Measurements from ENCODE around the gene GAP43.

Gene GAP43

GRCh38 chr3:115709093-115709492 is 85.8 kb downstream of the GAP43 start:
- Histone ChIP-seq H3K9me3 (no peaks in the 10 kb centered on the region), H3K27ac (no peak overlapping the region), H3K27me3 (peaks cover 12% of the 10 kb centered on the region), H3K4me3 (ENCODE audit: low read depth in 1 of 2, low read length in 1 of 2) (no peak overlapping the region), H3K36me3 (no peaks in the 10 kb centered on the region), H3K4me1 (ENCODE audit: control insufficient read depth in 1 of 2, insufficient read depth in 1 of 2, low read depth in 1 of 2, low read length in 1 of 2) (no peaks in the 10 kb centered on the region)
- TF ChIP-seq CTCF (IDR thresholded peaks at IDR 0.05): no peak

GRCh38 chr3:115709931-115710330 is 86.6 kb downstream of the GAP43 start:
- Histone ChIP-seq H3K27ac (no peak overlapping the region), H3K36me3 (no peaks in the 10 kb centered on the region), H3K4me3 (ENCODE audit: low read depth in 1 of 2, low read length in 1 of 2) (no peak overlapping the region), H3K9me3 (no peaks in the 10 kb centered on the region), H3K4me1 (ENCODE audit: control insufficient read depth in 1 of 2, insufficient read depth in 1 of 2, low read depth in 1 of 2, low read length in 1 of 2) (no peaks in the 10 kb centered on the region), H3K27me3 (peaks cover 12% of the 10 kb centered on the region)
- no peak for TF ChIP-seq CTCF (IDR thresholded peaks at IDR 0.05)

- Histone ChIP-seq H3K27ac (no peak overlapping the region), H3K9me3 (no peaks in the 10 kb centered on the region), H3K27me3 (peaks cover 12% of the 10 kb centered on the region), H3K36me3 (no peaks in the 10 kb centered on the region), H3K4me1 (ENCODE audit: control insufficient read depth in 1 of 2, insufficient read depth in 1 of 2, low read depth in 1 of 2, low read length in 1 of 2) (no peaks in the 10 kb centered on the region), H3K4me3 (ENCODE audit: low read depth in 1 of 2, low read length in 1 of 2) (no peak overlapping the region)
- TF ChIP-seq CTCF (IDR thresholded peaks at IDR 0.05): no peak
These were observed 87.5 kb downstream of the GAP43 start for GRCh38 chr3:115710799-115711198.

GRCh38 chr3:115712871-115713270 is 89.6 kb downstream of the GAP43 start:
- Histone ChIP-seq H3K9me3 (no peaks in the 10 kb centered on the region), H3K27me3 (peaks cover 12% of the 10 kb centered on the region), H3K4me3 (ENCODE audit: low read depth in 1 of 2, low read length in 1 of 2) (no peak overlapping the region), H3K27ac (no peak overlapping the region), H3K36me3 (no peaks in the 10 kb centered on the region), H3K4me1 (ENCODE audit: control insufficient read depth in 1 of 2, insufficient read depth in 1 of 2, low read depth in 1 of 2, low read length in 1 of 2) (no peaks in the 10 kb centered on the region)
- TF ChIP-seq CTCF (IDR thresholded peaks at IDR 0.05): no peak

- Histone ChIP-seq H3K9me3 (no peaks in the 10 kb centered on the region), H3K36me3 (no peaks in the 10 kb centered on the region), H3K27ac (no peak overlapping the region), H3K4me1 (ENCODE audit: control insufficient read depth in 1 of 2, insufficient read depth in 1 of 2, low read depth in 1 of 2, low read length in 1 of 2) (no peaks in the 10 kb centered on the region), H3K27me3 (peaks cover 12% of the 10 kb centered on the region), H3K4me3 (ENCODE audit: low read depth in 1 of 2, low read length in 1 of 2) (no peak overlapping the region)
- TF ChIP-seq CTCF (IDR thresholded peaks at IDR 0.05): no peak
These were observed 90.0 kb downstream of the GAP43 start for GRCh38 chr3:115713284-115713683.

- Histone ChIP-seq H3K27ac (no peak overlapping the region), H3K27me3 (peaks cover 8% of the 10 kb centered on the region), H3K4me3 (ENCODE audit: low read depth in 1 of 2, low read length in 1 of 2) (no peak overlapping the region), H3K36me3 (no peaks in the 10 kb centered on the region), H3K9me3 (no peaks in the 10 kb centered on the region), H3K4me1 (ENCODE audit: control insufficient read depth in 1 of 2, insufficient read depth in 1 of 2, low read depth in 1 of 2, low read length in 1 of 2) (no peaks in the 10 kb centered on the region)
- TF ChIP-seq CTCF (IDR thresholded peaks at IDR 0.05): no peak
These were observed 92.0 kb downstream of the GAP43 start for GRCh38 chr3:115715241-115715745.
